ENCODE results near the gene NOL7.

DNA sequence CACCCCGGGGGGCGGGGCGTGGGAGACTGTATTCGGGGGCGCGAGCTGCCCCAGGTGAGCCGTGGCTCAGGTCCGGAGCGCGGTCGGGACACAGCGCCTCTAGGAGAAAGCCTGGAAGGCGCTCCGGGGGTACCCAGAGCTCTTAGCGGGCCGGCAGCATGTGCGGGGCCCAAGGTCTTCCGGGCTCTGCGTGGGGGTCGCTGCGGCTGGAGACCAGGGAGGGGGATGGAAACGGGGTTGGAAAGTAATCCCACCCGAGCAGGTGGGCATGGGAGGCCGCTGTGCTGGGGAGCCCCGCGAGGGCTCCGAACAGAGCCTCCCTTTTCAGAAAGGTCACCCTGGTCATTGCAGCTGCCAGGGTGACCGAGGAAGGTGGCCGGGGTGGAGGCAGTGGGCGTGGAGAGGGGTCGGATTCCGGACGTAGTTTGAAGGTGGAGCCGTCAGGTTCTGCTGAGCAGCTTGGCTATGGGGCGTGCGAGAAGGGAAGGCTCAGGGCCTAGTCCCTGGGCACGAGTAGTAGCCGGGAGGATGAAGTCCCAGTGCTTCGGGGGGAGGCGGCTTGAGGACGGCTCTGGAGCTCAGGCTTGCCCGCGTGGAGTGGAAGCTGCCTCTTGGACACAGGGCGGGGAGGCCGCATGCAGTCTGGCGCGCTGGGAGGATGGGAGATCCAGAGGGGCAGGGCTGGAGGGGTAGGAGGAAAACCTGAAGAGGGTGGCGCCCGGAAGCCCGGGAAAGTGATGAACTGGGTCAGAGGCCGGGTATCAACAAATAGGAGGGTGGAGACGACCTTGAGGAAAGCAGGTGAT, 40.4 kb upstream of the NOL7 start, which contains the start of gene SIRT5:
- TF ChIP-seq RAD21 (IDR thresholded peaks at IDR 0.05; ENCODE audit: low read depth) (no peak; the same call in 1 of the 2 replicates), ZBTB7A (IDR thresholded peaks at IDR 0.05; ENCODE audit: low read depth) (peak; percentile 69; the same call in 1 of the 2 replicates), EP300 (IDR thresholded peaks at IDR 0.05; ENCODE audit: borderline replicate concordance) (no peak), YY1 (IDR thresholded peaks at IDR 0.05; ENCODE audit: low read depth) (peak; percentile 54), REST (IDR thresholded peaks at IDR 0.05; ENCODE audit: low read depth) (no peak), TCF12 (IDR thresholded peaks at IDR 0.05; ENCODE audit: low read depth) (peak; percentile 47; the same call in 1 of the 2 replicates), TEAD4 (IDR thresholded peaks at IDR 0.05) (0 out of 2 replicates have a peak, but pooled peaks have one; percentile 24), TAF1 (IDR thresholded peaks at IDR 0.05; ENCODE audit: low read depth) (no peak; the same call in 1 of the 2 replicates), FOXM1 (IDR thresholded peaks at IDR 0.05; ENCODE audit: borderline replicate concordance, low read depth) (0 out of 2 replicates have a peak, but pooled peaks have one; percentile 11), CREB1 (IDR thresholded peaks at IDR 0.05; ENCODE audit: low read depth) (no peak), MAX (IDR thresholded peaks at IDR 0.05) (peak; percentile 88)
